GM18861 (cell line): ENCODE results near the gene POT1.

Source experiments
- ATAC-seq: cut with Tn5 transposase; IDR thresholded peaks from one replicate; pipeline ENCODE4 v1.9.1; 2021; ENCODE audit not compliant: unreplicated experiment

POT1 gene

GRCh38 chr7:124810605-124811004 is 119.0 kb downstream of the POT1 start:
- ATAC-seq, result no peak

- no peak for ATAC-seq
These were observed 121.4 kb downstream of the POT1 start for GRCh38 chr7:124808206-124808605.

GRCh38 chr7:124801330-124801895 is 128.2 kb downstream of the POT1 start:
- ATAC-seq, result no peak

- no peak for ATAC-seq
These were observed 129.2 kb downstream of the POT1 start for GRCh38 chr7:124800386-124800785.

- ATAC-seq, result no peak
These were observed 130.2 kb downstream of the POT1 start for GRCh38 chr7:124799448-124799847.

- no peak for ATAC-seq
These were observed 132.9 kb downstream of the POT1 start for GRCh38 chr7:124796771-124797170.

DNA sequence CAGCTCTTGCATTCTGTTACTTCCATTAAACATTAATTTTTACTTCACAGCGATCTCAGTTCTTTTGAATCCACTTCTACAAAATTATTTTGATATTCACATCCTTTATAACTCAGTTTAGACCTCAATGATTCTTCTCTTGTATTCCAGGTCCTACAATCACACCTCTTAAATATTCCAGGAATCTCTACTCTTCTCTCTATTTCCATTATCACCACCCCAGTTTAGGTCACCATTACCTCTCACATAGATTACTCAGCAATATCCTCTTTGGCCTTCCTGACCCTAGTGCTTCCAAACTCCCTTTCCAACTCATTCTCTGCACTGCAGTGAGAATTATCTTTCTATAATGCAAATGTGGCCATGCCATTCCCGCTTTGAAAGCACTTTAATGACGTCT is 136.9 kb downstream of the POT1 start:
- ATAC-seq, result no peak

DNA sequence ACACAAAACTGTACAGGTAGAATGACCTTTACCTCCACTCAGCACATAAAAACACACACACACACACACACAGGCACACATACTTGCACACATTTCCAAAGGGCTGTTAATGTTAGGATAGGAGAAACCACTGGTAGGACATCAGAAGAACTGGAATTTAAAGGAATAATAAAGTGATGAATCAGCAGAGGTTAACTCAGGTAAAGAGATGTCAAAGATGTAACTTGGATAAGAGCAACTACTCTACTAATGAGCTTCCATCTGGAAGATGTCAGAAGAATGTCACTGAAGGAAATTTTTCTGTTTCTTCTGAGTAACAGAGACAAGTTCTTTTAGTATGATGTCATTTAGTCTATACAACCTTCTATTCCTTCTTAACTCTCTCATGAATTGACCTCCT is 137.6 kb downstream of the POT1 start:
- no peak for ATAC-seq

- ATAC-seq, result no peak
These were observed 138.2 kb downstream of the POT1 start for GRCh38 chr7:124791426-124791825.

DNA sequence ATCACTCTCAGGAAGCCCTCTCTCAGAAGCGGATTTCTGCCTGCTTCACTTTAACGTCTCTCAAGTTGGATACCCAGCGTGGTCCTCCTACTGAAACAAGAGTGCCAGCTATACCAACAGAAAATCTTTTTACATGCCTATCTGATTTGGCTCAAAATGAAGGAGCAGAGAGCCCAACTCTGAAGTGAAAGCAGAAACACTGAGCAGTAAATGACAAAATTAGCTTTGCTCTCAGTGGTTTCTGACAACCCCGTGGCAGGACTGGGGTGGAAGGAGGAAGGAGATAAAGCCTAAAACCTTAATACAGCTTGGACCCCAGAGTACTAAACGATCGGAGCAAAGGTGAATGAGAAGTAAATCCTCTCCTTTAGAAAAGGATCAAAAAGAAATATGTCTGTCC is 139.0 kb downstream of the POT1 start:
- no peak for ATAC-seq

- no peak for ATAC-seq
These were observed 143.6 kb downstream of the POT1 start for GRCh38 chr7:124785994-124786393.

DNA sequence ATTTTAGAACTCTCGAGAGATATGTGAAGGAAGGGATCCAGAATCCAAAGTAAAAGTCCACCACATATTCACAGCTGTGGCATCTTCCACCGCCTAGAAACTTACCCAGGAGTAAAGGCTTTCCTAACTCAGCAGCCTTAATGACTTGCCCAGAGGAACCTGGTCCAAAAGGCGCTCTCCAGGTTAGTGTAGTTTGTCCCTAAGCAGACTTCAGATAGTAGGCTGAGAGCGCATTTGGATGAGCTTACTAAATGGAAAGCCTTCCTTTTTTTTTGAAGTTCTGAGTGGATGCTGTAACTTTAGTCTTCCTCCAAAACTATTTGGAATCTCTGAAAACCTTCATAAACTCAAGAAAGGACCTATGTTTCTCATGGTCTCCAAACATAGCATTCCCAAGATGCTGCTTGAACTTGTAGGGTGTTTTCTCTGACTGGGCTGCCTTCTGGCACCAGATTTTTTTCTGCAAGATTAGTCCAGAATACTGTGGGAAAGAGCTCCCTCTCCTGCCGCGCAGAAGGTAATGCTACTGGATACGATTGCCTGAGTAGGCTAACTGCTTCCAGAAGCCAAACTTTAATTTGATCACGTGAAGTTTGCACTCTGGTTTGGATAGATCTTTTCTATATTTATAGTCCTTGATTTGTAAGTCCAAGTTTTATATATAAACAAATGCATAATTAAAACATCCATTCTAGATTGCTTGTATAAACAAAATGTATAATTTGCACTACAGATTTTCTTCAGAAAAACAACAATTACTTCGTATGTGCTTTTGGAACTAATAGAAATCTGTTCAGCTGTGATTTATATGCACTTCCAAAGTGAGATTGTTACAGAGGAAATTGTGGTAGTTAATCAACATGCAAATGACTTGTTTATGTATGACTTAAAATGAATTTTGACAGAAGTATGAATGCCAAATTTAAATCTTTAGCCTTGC is 144.5 kb downstream of the POT1 start:
- ATAC-seq, result no peak

DNA sequence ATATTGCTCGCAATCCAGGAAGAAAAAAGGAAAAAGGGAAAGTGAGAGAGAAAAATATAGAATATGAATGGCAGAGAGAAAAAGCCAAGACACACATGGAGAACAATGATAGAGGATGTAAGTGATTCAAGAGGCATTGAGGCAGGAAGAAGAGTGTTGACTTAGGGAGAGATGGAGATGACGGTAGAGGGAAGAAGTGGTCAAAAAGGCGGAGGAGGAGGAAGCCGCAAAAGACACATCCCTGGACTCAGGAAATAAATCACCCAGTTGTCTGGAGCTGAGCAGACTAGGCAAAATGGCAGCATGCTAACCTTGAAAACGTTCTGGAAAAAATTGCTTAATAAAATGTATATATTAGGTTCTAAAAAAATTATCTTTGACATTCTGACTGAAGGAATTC is 146.4 kb downstream of the POT1 start:
- no peak for ATAC-seq

GRCh38 chr7:124781907-124782734 is 147.5 kb downstream of the POT1 start:
- no peak for ATAC-seq

GRCh38 chr7:124781418-124781817 is 148.2 kb downstream of the POT1 start:
- ATAC-seq, result no peak

GRCh38 chr7:124780608-124781007 is 149.0 kb downstream of the POT1 start:
- no peak for ATAC-seq

- ATAC-seq, result no peak
These were observed 149.6 kb downstream of the POT1 start for GRCh38 chr7:124780056-124780455.

GRCh38 chr7:124779620-124780019 is 150.0 kb downstream of the POT1 start:
- no peak for ATAC-seq

- ATAC-seq, result no peak
These were observed 150.4 kb downstream of the POT1 start for GRCh38 chr7:124779194-124779593.

- ATAC-seq, result no peak
These were observed 152.4 kb downstream of the POT1 start for GRCh38 chr7:124777268-124777667.

GRCh38 chr7:124776153-124776552 is 153.5 kb downstream of the POT1 start:
- no peak for ATAC-seq

GRCh38 chr7:124775422-124775821 is 154.2 kb downstream of the POT1 start:
- no peak for ATAC-seq
